Thoracic aorta (tissue), 2 donors: Measurements from ENCODE around the gene PLA2G6. TPM values are rescaled to one million over a fixed set of nuclear protein-coding genes. Genes with fewer than 3 reads are reported as not detected.

ENCODE experiments used
- ATAC-seq: fragments of 150-250 bp; one replicate; pipeline ENCODE4 v1.8.0; 2017; ENCODE audit warnings: low read depth; ENCODE audit not compliant: insufficient number of reproducible peaks, low FRiP score
- DNase-seq: peaks from one replicate; pipeline ENCODE4 v3.0.0-alpha.2; 2020; ENCODE audit warnings: low spot score
- H3K27ac ChIP-seq, 2 donors: fragments of 200-600 bp; sonication (generic); 1 replicate in 1 of 2; 2 replicates in 1 of 2; pipeline ENCODE4 v1.5.1; 2016; ENCODE audit warnings: mild to moderate bottlenecking in 2 of 2, moderate library complexity in 2 of 2
- H3K27me3 ChIP-seq: fragments of 200-600 bp; sonication (generic); replicated peaks from 2 replicates; pipeline ENCODE4 v1.6.0; 2016; ENCODE audit warnings: mild to moderate bottlenecking; ENCODE audit not compliant: insufficient read depth
- H3K36me3 ChIP-seq: fragments of 200-600 bp; sonication (generic); one replicate; pipeline ENCODE4 v1.5.1; 2016
- H3K4me1 ChIP-seq, 2 donors: fragments of 200-600 bp; sonication (generic); 1 replicate in 1 of 2; 2 replicates in 1 of 2; pipeline versions ENCODE4 v1.5.1 to v1.6.0; 2016; ENCODE audit warnings: low read depth in 2 of 2, mild to moderate bottlenecking in 1 of 2; ENCODE audit not compliant: control insufficient read depth in 1 of 2
- H3K4me3 ChIP-seq: fragments of 200-600 bp; sonication (generic); 2 replicates; pipeline ENCODE4 v1.5.1; 2016; ENCODE audit warnings: mild to moderate bottlenecking
- H3K9me3 ChIP-seq: fragments of 200-600 bp; sonication (generic); 2 replicates; pipeline ENCODE4 v1.5.1; 2016
- CTCF ChIP-seq: fragments of 200-600 bp; sonication (generic); IDR thresholded peaks from one replicate; pipeline ENCODE4 v1.5.1; 2019; ENCODE audit warnings: antibody characterized with exemption
- total RNA-seq, 2 donors: library from RNA; depleted of rRNA; stranded (reverse); fragments of >200 nt; gene quantifications; one replicate each; pipeline versions ENCODE4 v1.1.0 to v1.2.3, GENCODE V29; 2016

Gene PLA2G6
- total RNA-seq, 2 donors from 2014 or later: 27.4 to 50.4 TPM

GRCh38 chr22:38108561-38109319 lies 72.9 kb downstream of the PLA2G6 start:
- Histone ChIP-seq H3K36me3 (no peaks in the 10 kb centered on the region), H3K4me1 (peaks cover 0 to 23% of the 10 kb centered on the region in 2 donors), H3K9me3 (no peaks in the 10 kb centered on the region), H3K4me3 (no peak overlapping the region), H3K27me3 (no peaks in the 10 kb centered on the region), H3K27ac (no peak overlapping the region)
- ATAC-seq: no peak
- DNase-seq: no peak
- no peak for TF ChIP-seq CTCF

GRCh38 chr22:38107692-38108515 lies 73.7 kb downstream of the PLA2G6 start:
- no peaks in the 10 kb centered on the region for H3K36me3 ChIP-seq
- peaks cover 0 to 20% of the 10 kb centered on the region in 2 donors for H3K4me1 ChIP-seq
- no peak for TF ChIP-seq CTCF
- ATAC-seq (no peak), DNase-seq (no peak)
- H3K27me3 ChIP-seq: no peaks in the 10 kb centered on the region
- H3K27ac ChIP-seq: peak overlapping the region; percentile 12 to 22
- no peaks in the 10 kb centered on the region for H3K9me3 ChIP-seq
- no peak overlapping the region for H3K4me3 ChIP-seq

- Histone ChIP-seq H3K27me3 (no peaks in the 10 kb centered on the region), H3K36me3 (no peaks in the 10 kb centered on the region), H3K27ac (peak overlapping the region in 1 of 2 donors; percentile 22), H3K9me3 (no peaks in the 10 kb centered on the region), H3K4me1 (peaks cover 0 to 20% of the 10 kb centered on the region in 2 donors), H3K4me3 (no peak overlapping the region)
- no peak for TF ChIP-seq CTCF
- DNase-seq (no peak), ATAC-seq (no peak)
These were observed 74.6 kb downstream of the PLA2G6 start for GRCh38 chr22:38106814-38107578.

- ATAC-seq (no peak), DNase-seq (no peak)
- no peaks in the 10 kb centered on the region for H3K27me3 ChIP-seq
- no peaks in the 10 kb centered on the region for H3K36me3 ChIP-seq
- H3K9me3 ChIP-seq: no peaks in the 10 kb centered on the region
- peak; percentile 15 for TF ChIP-seq CTCF
- no peak overlapping the region for H3K4me3 ChIP-seq
- H3K4me1 ChIP-seq: peaks cover 0 to 12% of the 10 kb centered on the region in 2 donors
- no peak overlapping the region for H3K27ac ChIP-seq
These were observed 77.5 kb downstream of the PLA2G6 start for GRCh38 chr22:38104084-38104483.

GRCh38 chr22:38103641-38104040 lies 78.0 kb downstream of the PLA2G6 start:
- TF ChIP-seq CTCF: no peak
- Histone ChIP-seq H3K27ac (no peak overlapping the region), H3K4me3 (no peak overlapping the region), H3K9me3 (no peaks in the 10 kb centered on the region), H3K4me1 (peaks cover 2 to 15% of the 10 kb centered on the region in 2 donors), H3K27me3 (no peaks in the 10 kb centered on the region), H3K36me3 (no peaks in the 10 kb centered on the region)
- DNase-seq (no peak), ATAC-seq (no peak)
